ENCODE measurements around the gene CHD1L. TPM values are rescaled to one million over a fixed set of nuclear protein-coding genes. Genes with fewer than 3 reads are reported as not detected.

CHD1L gene
- polyA plus RNA-seq, 4 donors: 41.8 to 68.0 (median 48.2) TPM

Other genes with a start within 250 kb of the CHD1L start
- gene PRKAB2, start 70.2 kb upstream of the CHD1L start, polyA plus RNA-seq (ENCODE audit: insufficient read length in 4 of 4): 10 to 100 TPM; 20.8 to 26.1 (median 23.9) TPM
- gene FMO5, start 17.3 kb upstream of the CHD1L start, polyA plus RNA-seq (ENCODE audit: insufficient read length in 4 of 4): 10 to 100 TPM in 1 of 4 donors, 1 to 10 TPM in 3; 7.0 to 11.0 (median 9.2) TPM

Measured in left renal cortex interstitium (tissue), 4 donors.